Neural cell (in vitro differentiated cells): ENCODE results near the gene PPFIBP1. TPM values are rescaled to one million over a fixed set of nuclear protein-coding genes. Genes with fewer than 3 reads are reported as not detected.
A peak's percentile ranks its signal among the peaks of the same experiment; 100 is the strongest.

Experiments
- H2AFZ ChIP-seq: fragments of 200-600, 300-800 bp; sonication (generic), shearing (Covaris generic); 2 replicates; pipeline ENCODE4 v1.6.0; 2014; ENCODE audit warnings: low read depth, mild to moderate bottlenecking, antibody characterized with exemption, low read length, moderate library complexity
- H3F3A ChIP-seq: fragments of 200-600 bp; shearing (Covaris generic); 2 replicates; pipeline ENCODE4 v1.6.1; 2016; ENCODE audit warnings: mild to moderate bottlenecking, moderate library complexity, mixed read lengths, antibody characterized with exemption, low read length; ENCODE audit not compliant: insufficient read depth, poor library complexity, severe bottlenecking
- H3K27ac ChIP-seq: fragments of 200-600, 300-800 bp; sonication (generic), shearing (Covaris generic); 2 replicates; pipeline ENCODE4 v1.5.1; 2014; ENCODE audit warnings: mild to moderate bottlenecking, low read length, moderate library complexity
- H3K27me3 ChIP-seq: fragments of 300-800, 200-600 bp; sonication (generic), shearing (Covaris generic); 2 replicates; pipeline ENCODE4 v1.6.0; 2014; ENCODE audit warnings: mild to moderate bottlenecking, low read depth, low read length, moderate library complexity; ENCODE audit not compliant: insufficient read depth
- H3K36me3 ChIP-seq: fragments of 300-800, 200-600 bp; sonication (generic), shearing (Covaris generic); 2 replicates; pipeline ENCODE4 v1.5.1; 2014; ENCODE audit warnings: mild to moderate bottlenecking, antibody characterized with exemption, low read length, moderate library complexity; ENCODE audit not compliant: insufficient read depth
- H3K4me2 ChIP-seq: fragments of 300-800, 200-600 bp; sonication (generic), shearing (Covaris generic); 2 replicates; pipeline ENCODE4 v1.6.0; 2014; ENCODE audit warnings: mild to moderate bottlenecking, low read length
- H3K4me3 ChIP-seq: fragments of 300-800, 200-600 bp; sonication (generic), shearing (Covaris generic); 2 replicates; pipeline ENCODE4 v1.5.1; 2014; ENCODE audit warnings: mild to moderate bottlenecking, low read length, moderate library complexity
- H3K79me2 ChIP-seq: fragments of 200-600 bp; shearing (Covaris generic); replicated peaks from 2 replicates; pipeline ENCODE4 v1.6.0; 2014; ENCODE audit warnings: mild to moderate bottlenecking, low read length, moderate library complexity; ENCODE audit not compliant: insufficient read depth
- H3K9ac ChIP-seq: fragments of 300-800, 200-600 bp; sonication (generic), shearing (Covaris generic); 2 replicates; pipeline ENCODE4 v1.6.1; 2016; ENCODE audit warnings: mild to moderate bottlenecking, low read length, mixed read lengths
- H3K9me2 ChIP-seq: fragments of 200-600 bp; shearing (Covaris generic); 2 replicates; pipeline ENCODE4 v1.6.1; 2016; ENCODE audit warnings: mild to moderate bottlenecking, low read length, mixed read lengths; ENCODE audit not compliant: insufficient read depth
- H3K9me3 ChIP-seq: fragments of 200-600, 300-800 bp; sonication (generic), shearing (Covaris generic); 2 replicates; pipeline ENCODE4 v1.6.1; 2016; ENCODE audit warnings: mild to moderate bottlenecking, mixed run types, low read length, moderate library complexity, mixed read lengths
- H4K20me1 ChIP-seq: fragments of 200-600 bp; shearing (Covaris generic); 2 replicates; pipeline ENCODE4 v1.6.1; 2016; ENCODE audit warnings: mild to moderate bottlenecking, mixed run types; ENCODE audit not compliant: insufficient read depth
- CTCF ChIP-seq: fragments of 450-650 bp; IDR thresholded peaks from 2 replicates; pipeline ENCODE4 v1.5.1; 2014; ENCODE audit warnings: antibody characterized with exemption, mild to moderate bottlenecking, moderate library complexity; ENCODE audit not compliant: poor library complexity, severe bottlenecking
- EP300 ChIP-seq: fragments of 450-650 bp; conservative IDR thresholded peaks from 2 replicates; pipeline ENCODE4 v1.6.1; 2014; ENCODE audit warnings: antibody characterized with exemption, mild to moderate bottlenecking, moderate library complexity; ENCODE audit not compliant: poor library complexity, severe bottlenecking
- EZH2 ChIP-seq: fragments of 200-600, 300-800 bp; shearing (Covaris generic), sonication (generic); IDR thresholded peaks from 2 replicates; pipeline ENCODE4 v1.6.1; 2014; ENCODE audit warnings: antibody characterized with exemption, low read length, borderline replicate concordance, mild to moderate bottlenecking; ENCODE audit not compliant: insufficient read depth, poor library complexity, severe bottlenecking
- MXI1 ChIP-seq: fragments of 450-650 bp; conservative IDR thresholded peaks from 2 replicates; pipeline ENCODE4 v1.6.1; 2014; ENCODE audit warnings: antibody characterized with exemption, mild to moderate bottlenecking; ENCODE audit not compliant: poor library complexity, severe bottlenecking
- POLR2AphosphoS5 ChIP-seq: IDR thresholded peaks from 2 replicates; pipeline ENCODE4 v1.6.1; 2012
- RAD21 ChIP-seq: fragments of 450-650 bp; conservative IDR thresholded peaks from 2 replicates; pipeline ENCODE4 v1.6.1; 2014; ENCODE audit warnings: antibody characterized with exemption, mild to moderate bottlenecking, moderate library complexity
- REST ChIP-seq: IDR thresholded peaks from 2 replicates; pipeline ENCODE4 v1.6.1; 2012; ENCODE audit warnings: borderline replicate concordance
- SMC3 ChIP-seq: fragments of 450-650 bp; conservative IDR thresholded peaks from 2 replicates; pipeline ENCODE4 v1.6.1; 2014; ENCODE audit warnings: antibody characterized with exemption, mild to moderate bottlenecking, moderate library complexity; ENCODE audit not compliant: poor library complexity
- TAF1 ChIP-seq: IDR thresholded peaks from 2 replicates; pipeline ENCODE4 v1.6.1; 2012; ENCODE audit warnings: low read depth
- polyA plus RNA-seq: library from polyadenylated mRNA; depleted of rRNA; stranded (reverse); fragments of >200 nt; gene quantifications from 2 replicates; pipeline ENCODE4 v1.2.3, GENCODE V29; 2014

Gene PPFIBP1
- polyA plus RNA-seq, 1 donor from 2014 or later = 30.2 TPM

- no peaks in the 10 kb centered on the region for H3K9me2 ChIP-seq
- no peaks in the 10 kb centered on the region for H3K36me3 ChIP-seq
- no peak overlapping the region for H3K9ac ChIP-seq
- H3K27ac ChIP-seq = no peak overlapping the region
- peaks cover 4% of the 10 kb centered on the region for H3K79me2 ChIP-seq
- H3F3A ChIP-seq = no peaks in the 10 kb centered on the region
- no peak for TF ChIP-seq REST
- no peaks in the 10 kb centered on the region for H3K27me3 ChIP-seq
- H3K4me3 ChIP-seq = peak overlapping the region; percentile 27
- H3K9me3 ChIP-seq = no peaks in the 10 kb centered on the region
- H2AFZ ChIP-seq = no peak overlapping the region
- no peak overlapping the region for H3K4me2 ChIP-seq
- H4K20me1 ChIP-seq = no peaks in the 10 kb centered on the region
These were observed 31.4 kb downstream of the PPFIBP1 start for GRCh38 chr12:27555361-27555760.

GRCh38 chr12:27555925-27556778 is 32.1 kb downstream of the PPFIBP1 start:
- Histone ChIP-seq H3K9me2 (no peaks in the 10 kb centered on the region), H3K27me3 (no peaks in the 10 kb centered on the region), H3K9me3 (no peaks in the 10 kb centered on the region), H2AFZ (no peak overlapping the region), H3K4me3 (no peak overlapping the region), H3K36me3 (no peaks in the 10 kb centered on the region), H3K9ac (no peak overlapping the region), H3K79me2 (peaks cover 4% of the 10 kb centered on the region), H4K20me1 (no peaks in the 10 kb centered on the region), H3K27ac (no peak overlapping the region), H3F3A (no peaks in the 10 kb centered on the region), H3K4me2 (no peak overlapping the region)
- TF ChIP-seq TAF1 = no peak
- TF ChIP-seq CTCF = no peak
- no peak for TF ChIP-seq EP300
- no peak for TF ChIP-seq REST
- no peak for TF ChIP-seq EZH2
- TF ChIP-seq RAD21 = no peak
- TF ChIP-seq MXI1 = no peak
- TF ChIP-seq POLR2AphosphoS5 = no peak
- no peak for TF ChIP-seq SMC3
